HG03108 (cell line): Measurements from ENCODE around the gene SORT1.
"Not testable (repeated sequence)": the region's sequence is repeated elsewhere in the genome, so short reads cannot be mapped to it uniquely, and the experiment has no call there.

Experiments
- ATAC-seq: cut with Tn5 transposase; IDR thresholded peaks from one replicate; pipeline ENCODE4 v1.9.1; 2021; ENCODE audit warnings: moderate library complexity; ENCODE audit not compliant: unreplicated experiment

SORT1 gene

GRCh38 chr1:109301874-109302273, 95.8 kb downstream of the SORT1 start:
- no peak for ATAC-seq

GRCh38 chr1:109300650-109301151, 97.0 kb downstream of the SORT1 start:
- no peak for ATAC-seq

GRCh38 chr1:109299558-109300343, 98.0 kb downstream of the SORT1 start:
- no peak for ATAC-seq

- no peak for ATAC-seq
These were observed 98.8 kb downstream of the SORT1 start for GRCh38 chr1:109298666-109299557.

- no peak for ATAC-seq
These were observed 100.9 kb downstream of the SORT1 start for GRCh38 chr1:109296782-109297181.

DNA sequence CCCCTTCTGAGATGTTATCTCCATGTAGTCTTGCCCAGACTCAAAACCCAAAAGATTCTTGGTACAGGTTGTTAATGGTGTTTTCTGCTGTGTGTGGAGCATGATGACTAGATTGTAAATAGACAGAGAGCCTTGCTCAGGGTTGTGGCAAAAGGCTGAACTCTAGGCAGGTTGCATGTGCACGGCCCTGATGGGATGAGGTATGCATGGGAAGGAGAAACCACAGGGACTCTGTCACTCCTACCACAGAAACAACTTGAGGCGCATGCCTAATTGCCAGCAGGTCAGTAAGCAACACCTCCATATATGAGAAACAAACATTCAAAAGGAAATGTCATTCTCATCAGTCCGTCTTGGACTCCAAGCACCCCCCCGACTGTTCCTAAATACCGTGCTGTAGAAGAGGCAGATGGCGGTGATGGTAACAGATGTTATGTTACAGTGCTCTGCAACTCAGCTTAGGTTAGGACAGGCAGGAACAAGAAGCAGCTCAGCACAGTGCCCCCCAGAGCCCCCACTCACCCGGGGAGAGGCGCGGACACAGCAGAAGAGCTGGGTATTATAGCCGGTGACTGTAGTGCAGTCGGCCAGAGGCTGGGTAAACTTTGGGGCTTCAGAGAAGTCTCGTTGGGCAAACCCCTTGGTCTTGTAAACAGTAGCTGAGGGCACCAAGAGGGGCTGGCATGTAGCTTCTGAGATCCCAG, 101.9 kb downstream of the SORT1 start:
- ATAC-seq = no peak

GRCh38 chr1:109294481-109294880, 103.2 kb downstream of the SORT1 start:
- no peak for ATAC-seq

GRCh38 chr1:109293026-109293425, 104.7 kb downstream of the SORT1 start:
- ATAC-seq = no peak

DNA sequence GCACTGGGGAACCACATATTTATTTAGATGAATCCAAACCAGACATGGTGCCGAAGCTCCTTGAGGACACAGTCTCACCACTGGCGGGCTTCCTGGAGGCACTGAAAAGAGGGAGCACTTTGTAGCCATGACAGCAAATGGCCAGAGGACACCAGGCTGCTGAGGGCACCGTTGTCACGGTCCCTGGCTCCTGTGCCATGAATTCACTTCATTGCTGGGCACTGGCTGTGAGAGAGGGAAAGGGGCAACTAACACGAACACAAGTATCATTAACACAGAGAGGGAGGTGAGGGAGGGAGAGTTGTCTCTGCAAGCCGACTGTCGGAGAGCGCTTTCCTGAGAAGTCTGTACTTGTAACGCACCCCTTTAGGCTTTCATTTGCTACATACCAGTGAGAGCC, 105.4 kb downstream of the SORT1 start:
- no peak for ATAC-seq

GRCh38 chr1:109290998-109291397, 106.7 kb downstream of the SORT1 start:
- ATAC-seq = no peak

DNA sequence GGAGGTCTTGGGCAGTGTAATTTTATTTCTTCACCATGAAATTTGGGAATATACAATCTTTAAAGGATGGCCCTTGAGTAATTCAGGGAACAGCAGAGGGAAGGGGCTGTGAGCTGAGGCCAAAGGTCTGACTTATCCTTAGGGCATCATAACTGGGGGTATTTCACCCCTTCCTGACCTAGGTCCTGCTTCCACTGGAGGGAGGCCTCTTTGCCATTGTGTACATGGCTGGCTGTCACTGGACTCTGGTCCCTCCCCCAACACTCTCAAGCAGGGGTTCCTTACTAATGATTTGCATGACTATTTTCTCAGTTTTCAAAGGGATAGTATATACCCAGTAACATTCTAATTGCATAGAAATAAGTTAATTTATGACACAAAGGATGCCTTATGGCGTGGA, 107.6 kb downstream of the SORT1 start:
- no peak for ATAC-seq

DNA sequence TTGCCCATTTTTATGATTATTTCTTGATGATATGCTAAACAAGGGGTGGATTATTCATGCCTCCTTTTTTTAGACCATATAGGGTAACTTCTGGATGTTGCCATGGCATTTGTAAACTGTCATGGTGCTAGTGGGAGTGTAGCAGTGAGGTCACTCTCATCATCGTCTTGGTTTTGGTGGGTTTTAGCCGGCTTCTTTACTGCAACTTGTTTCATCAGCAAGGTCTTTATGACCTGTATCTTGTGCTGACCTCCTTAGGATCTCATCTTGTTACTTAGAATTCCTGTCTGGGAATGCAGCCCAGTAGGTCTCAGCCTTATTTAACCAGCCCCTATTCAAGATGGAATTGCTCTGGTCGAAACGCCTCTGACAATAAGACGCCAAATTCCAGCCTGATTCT, 111.0 kb downstream of the SORT1 start:
- ATAC-seq = not testable (repeated sequence)

DNA sequence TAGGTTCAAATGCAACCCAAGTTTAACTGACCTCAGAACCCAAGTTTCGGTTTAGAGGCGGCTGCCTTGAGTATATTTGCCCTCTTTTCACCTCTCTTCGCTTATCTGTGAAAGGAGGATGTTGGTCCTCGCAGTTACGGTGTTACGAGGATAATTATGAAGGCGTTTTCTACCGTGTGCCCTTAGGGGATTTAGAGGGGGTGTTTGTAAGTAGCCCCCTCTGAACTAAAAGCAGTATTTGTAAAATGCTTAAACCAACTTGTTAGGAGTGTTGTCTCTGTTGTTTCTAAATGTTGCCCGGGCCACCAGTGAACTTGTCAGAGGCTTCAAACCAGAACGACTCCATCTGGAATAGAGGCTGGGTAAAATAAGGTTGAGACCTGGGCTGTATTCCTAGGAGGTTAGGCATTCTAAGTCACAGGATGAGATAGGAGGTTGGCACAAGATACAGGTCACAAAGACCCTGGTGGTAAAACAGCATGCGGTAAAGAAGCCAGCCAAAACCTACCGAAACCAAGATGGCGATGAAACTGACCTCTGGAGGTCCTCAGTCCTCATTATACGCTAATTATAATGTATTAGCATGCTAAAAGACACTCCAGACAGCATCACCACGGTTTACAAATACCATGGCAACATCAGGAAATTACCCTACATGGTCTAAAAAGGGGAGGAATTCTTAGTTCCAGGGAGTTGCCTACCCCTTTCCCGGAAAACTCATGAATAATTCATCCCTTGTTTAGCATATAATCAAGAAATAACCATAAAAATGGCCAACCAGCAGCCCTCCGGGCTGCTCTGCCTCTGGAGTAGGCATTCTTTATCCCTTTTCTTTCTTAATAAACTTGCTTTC, 113.7 kb downstream of the SORT1 start:
- ATAC-seq = peak; percentile 6

- peak; percentile 97 for ATAC-seq
These were observed 114.6 kb downstream of the SORT1 start, which contains the start of gene PSRC1 for GRCh38 chr1:109282952-109283747. Gene PSRC1 (minus strand): TSS chr1:109283145.

DNA sequence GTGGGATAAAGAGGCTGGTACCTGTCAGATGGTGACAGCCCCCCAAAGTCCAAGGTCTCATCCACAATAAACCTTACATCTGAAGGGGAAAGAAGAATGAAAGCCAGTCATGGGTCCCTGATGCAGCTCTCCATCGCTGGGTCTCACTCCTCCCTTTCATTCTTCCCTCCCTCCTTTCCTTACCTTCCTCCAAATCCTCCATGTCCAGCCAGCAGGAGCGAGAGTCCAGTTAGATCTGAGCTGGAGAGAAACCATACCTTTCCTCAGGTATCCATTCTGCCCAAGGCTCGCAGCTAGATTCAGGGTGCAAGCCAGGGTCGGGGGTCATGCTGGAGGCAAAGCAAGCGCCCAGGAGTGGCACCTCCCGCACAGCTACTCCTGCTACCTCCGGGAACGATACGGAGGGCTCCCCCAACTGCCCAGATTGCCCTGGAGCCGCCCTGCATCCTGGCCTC, 115.2 kb downstream of the SORT1 start:
- ATAC-seq = peak; percentile 10

- ATAC-seq = no peak
These were observed 115.8 kb downstream of the SORT1 start for GRCh38 chr1:109281680-109282496.

DNA sequence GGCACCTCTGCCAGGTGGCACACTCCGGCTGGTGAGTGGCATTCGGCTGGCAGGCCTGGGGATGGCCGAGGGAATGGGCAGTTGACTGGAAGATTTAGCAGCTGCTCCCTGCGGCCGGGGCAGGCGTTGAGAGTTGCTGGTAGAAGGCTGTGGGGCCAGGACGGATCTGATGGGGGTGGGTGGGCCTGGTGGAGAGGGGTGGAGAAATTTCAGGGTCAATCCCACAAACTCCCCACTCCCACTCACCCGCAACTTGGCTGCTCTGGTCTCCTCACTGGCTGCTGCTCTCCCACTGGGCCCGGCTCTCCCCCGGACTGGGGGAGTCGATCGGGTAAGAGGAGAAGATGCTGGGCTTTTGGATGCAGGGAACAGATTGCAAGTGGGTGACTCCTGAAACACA, 116.9 kb downstream of the SORT1 start:
- ATAC-seq = no peak

- no peak for ATAC-seq
These were observed 118.0 kb downstream of the SORT1 start for GRCh38 chr1:109279615-109280278.
